ENCODE results near the gene CCR7.

DNA sequence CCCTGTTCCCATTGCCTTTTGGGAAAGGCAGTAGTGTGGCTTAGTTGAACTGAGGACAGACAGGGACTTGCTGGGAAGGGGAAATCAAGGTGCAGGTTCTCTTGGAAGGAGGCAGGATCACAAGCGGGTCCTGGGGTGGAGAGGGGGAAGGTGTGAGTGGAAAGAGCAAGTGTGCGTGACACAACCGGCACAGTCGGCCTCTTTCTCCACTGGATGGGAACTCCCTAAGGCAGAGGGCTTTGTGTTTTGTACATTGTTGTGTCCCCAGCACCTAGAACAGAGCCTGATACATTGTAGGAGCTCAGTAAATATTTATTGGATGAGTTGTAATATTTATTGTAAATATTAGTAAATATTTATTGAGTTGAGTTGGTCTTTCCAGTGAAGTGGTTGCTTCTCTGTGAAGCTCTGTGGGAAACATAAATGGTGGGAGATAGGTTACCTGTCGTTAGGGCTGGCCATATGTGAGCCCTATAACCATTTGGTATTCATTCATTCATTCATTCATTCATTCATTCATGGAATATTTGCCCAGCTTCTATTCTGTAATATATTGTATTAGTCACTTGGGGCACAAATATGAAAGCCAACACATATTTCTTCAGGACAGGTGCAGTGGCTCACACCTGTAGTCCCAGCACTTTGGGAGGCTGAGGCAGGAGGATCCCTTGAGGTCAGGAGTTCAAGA lies 48.3 kb upstream of the CCR7 start:
- TF ChIP-seq, protein P1, sequence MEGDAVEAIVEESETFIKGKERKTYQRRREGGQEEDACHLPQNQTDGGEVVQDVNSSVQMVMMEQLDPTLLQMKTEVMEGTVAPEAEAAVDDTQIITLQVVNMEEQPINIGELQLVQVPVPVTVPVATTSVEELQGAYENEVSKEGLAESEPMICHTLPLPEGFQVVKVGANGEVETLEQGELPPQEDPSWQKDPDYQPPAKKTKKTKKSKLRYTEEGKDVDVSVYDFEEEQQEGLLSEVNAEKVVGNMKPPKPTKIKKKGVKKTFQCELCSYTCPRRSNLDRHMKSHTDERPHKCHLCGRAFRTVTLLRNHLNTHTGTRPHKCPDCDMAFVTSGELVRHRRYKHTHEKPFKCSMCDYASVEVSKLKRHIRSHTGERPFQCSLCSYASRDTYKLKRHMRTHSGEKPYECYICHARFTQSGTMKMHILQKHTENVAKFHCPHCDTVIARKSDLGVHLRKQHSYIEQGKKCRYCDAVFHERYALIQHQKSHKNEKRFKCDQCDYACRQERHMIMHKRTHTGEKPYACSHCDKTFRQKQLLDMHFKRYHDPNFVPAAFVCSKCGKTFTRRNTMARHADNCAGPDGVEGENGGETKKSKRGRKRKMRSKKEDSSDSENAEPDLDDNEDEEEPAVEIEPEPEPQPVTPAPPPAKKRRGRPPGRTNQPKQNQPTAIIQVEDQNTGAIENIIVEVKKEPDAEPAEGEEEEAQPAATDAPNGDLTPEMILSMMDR (IDR thresholded peaks at IDR 0.05) = no peak
- TF ChIP-seq EZH2 (IDR thresholded peaks at IDR 0.05; ENCODE audit: borderline replicate concordance, insufficient read depth, low read depth, low read length, poor library complexity, severe bottlenecking) = no peak
